Tibial nerve (tissue), 4 donors: ENCODE data around the gene SCN8A. TPM values are rescaled to one million over a fixed set of nuclear protein-coding genes. Genes with fewer than 3 reads are reported as not detected.

ENCODE experiments used
- DNase-seq, 2 donors: peaks; one replicate each; pipeline ENCODE4 v3.0.0-alpha.2; 2019; ENCODE audit warnings: low spot score in 2 of 2
- H3K27ac ChIP-seq, 4 donors: fragments of 200-600 bp; sonication (generic) in 3 of 4; one replicate each; pipeline ENCODE4 v1.5.1; 2017 to 2019; ENCODE audit warnings: mild to moderate bottlenecking in 1 of 4
- H3K27me3 ChIP-seq, 2 donors: fragments of 200-600 bp; sonication (generic) in 1 of 2; one replicate each; pipeline versions ENCODE4 v1.5.1 to v1.6.0; 2017 to 2019
- H3K36me3 ChIP-seq, 3 donors: fragments of 200-600 bp; sonication (generic); one replicate each; pipeline ENCODE4 v1.5.1; 2018 to 2019
- H3K4me1 ChIP-seq, 4 donors: fragments of 200-600 bp; sonication (generic) in 3 of 4; one replicate each; pipeline ENCODE4 v1.5.1; 2017 to 2019
- H3K4me3 ChIP-seq, 4 donors: fragments of 200-600 bp; sonication (generic) in 3 of 4; one replicate each; pipeline ENCODE4 v1.5.1; 2017 to 2019; ENCODE audit warnings: mild to moderate bottlenecking in 1 of 4, moderate library complexity in 1 of 4
- H3K9me3 ChIP-seq, 4 donors: fragments of 200-600 bp; sonication (generic) in 3 of 4; one replicate each; pipeline ENCODE4 v1.5.1; 2017 to 2019
- EP300 ChIP-seq, 2 donors: sonication (generic); formaldehyde crosslinking; IDR thresholded peaks; one replicate each; pipeline ENCODE4 v1.6.1; 2017; ENCODE audit warnings: antibody characterized with exemption in 2 of 2, mild to moderate bottlenecking in 1 of 2
- POLR2A ChIP-seq, 2 donors: fragments of 450-650 bp; IDR thresholded peaks; one replicate each; pipeline ENCODE4 v1.6.1; 2017; ENCODE audit warnings: antibody characterized with exemption in 2 of 2, mild to moderate bottlenecking in 2 of 2, moderate library complexity in 2 of 2
- WGBS, 2 donors: methylation state at CpG; one replicate each; pipeline ENCODE4 v1.1.5; 2018; 5-methylcytosine and 5-hydroxymethylcytosine counted together
- total RNA-seq, 4 donors: library from RNA; depleted of rRNA; stranded (reverse); fragments of >200 nt; gene quantifications; one replicate each; pipeline ENCODE4 v1.1.0, GENCODE V29; 2016
- TF ChIP-seq, protein P1 (sequence below), 5 experiments: fragments of 200-600 bp in 3 of 5; fragments of 450-650 bp in 2 of 5; sonication (generic) in 3 of 5; IDR thresholded peaks; one replicate each; pipeline ENCODE4 v1.5.1; 2016 to 2019; ENCODE audit warnings: antibody characterized with exemption in 5 of 5, mild to moderate bottlenecking in 3 of 5, moderate library complexity in 2 of 5

SCN8A gene
- total RNA-seq, 4 donors from 2014 or later, result 0.21 to 3.3 (median 0.50) TPM

DNA sequence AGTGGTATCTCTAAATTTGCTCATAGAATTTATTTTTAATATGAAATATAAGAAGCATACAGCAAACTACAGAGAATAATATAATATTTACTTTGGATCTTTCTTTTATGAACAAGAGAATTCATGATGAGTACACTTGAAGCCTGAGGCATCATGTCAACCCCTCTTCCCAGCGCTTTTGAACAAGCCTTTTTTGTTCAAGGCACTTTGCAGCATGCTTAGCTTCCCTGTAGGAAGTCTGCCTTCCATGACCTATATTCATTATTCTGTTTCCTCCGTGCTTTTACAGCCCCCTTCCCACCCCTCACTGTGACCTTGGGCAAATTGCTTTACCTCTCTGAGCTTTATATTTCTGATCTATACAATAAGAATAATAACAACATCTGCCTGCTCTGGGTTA is 41.6 kb downstream of the SCN8A start:
- no peaks in the 10 kb centered on the region for H3K36me3 ChIP-seq
- 15 to 24% methylated on average over 2 of the region's 2 CpGs for WGBS, 2 donors
- H3K4me1 ChIP-seq, result no peaks in the 10 kb centered on the region
- no peaks in the 10 kb centered on the region for H3K27me3 ChIP-seq
- TF ChIP-seq EP300 (IDR thresholded peaks at IDR 0.05) (no peak), POLR2A (IDR thresholded peaks at IDR 0.05) (no peak)
- TF ChIP-seq, protein P1, sequence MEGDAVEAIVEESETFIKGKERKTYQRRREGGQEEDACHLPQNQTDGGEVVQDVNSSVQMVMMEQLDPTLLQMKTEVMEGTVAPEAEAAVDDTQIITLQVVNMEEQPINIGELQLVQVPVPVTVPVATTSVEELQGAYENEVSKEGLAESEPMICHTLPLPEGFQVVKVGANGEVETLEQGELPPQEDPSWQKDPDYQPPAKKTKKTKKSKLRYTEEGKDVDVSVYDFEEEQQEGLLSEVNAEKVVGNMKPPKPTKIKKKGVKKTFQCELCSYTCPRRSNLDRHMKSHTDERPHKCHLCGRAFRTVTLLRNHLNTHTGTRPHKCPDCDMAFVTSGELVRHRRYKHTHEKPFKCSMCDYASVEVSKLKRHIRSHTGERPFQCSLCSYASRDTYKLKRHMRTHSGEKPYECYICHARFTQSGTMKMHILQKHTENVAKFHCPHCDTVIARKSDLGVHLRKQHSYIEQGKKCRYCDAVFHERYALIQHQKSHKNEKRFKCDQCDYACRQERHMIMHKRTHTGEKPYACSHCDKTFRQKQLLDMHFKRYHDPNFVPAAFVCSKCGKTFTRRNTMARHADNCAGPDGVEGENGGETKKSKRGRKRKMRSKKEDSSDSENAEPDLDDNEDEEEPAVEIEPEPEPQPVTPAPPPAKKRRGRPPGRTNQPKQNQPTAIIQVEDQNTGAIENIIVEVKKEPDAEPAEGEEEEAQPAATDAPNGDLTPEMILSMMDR (IDR thresholded peaks at IDR 0.05), result no peak
- peaks cover 0 to 14% (median 0%) of the 10 kb centered on the region in 4 donors for H3K9me3 ChIP-seq
- no peak for DNase-seq
- H3K4me3 ChIP-seq, result no peak overlapping the region
- no peak overlapping the region for H3K27ac ChIP-seq

DNA sequence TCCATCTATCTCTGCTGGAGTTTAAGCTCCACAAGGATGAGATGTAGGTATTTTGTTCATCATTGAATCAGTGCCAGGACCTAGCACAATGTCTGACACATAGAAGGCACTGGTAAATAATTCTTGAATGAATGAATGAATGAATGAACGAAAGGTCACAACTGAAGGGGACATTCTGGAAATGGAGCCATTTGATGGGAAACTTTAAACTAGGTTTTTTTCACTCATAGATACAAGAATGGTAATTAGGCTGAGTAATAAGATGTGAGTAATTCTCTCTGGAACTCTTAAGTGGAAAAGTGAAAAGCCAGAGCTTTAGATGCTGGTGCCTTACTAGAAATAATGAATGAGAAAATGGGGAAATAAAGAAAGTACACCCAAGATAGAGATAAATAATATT is 44.3 kb downstream of the SCN8A start:
- Histone ChIP-seq H3K9me3 (peaks cover 0 to 25% (median 0%) of the 10 kb centered on the region in 4 donors), H3K4me1 (no peaks in the 10 kb centered on the region), H3K36me3 (no peaks in the 10 kb centered on the region), H3K27ac (no peak overlapping the region), H3K27me3 (no peaks in the 10 kb centered on the region), H3K4me3 (no peak overlapping the region)
- 90 to 97% methylated on average over 1 of the region's 1 CpG for WGBS, 2 donors
- DNase-seq, result no peak
- TF ChIP-seq EP300 (IDR thresholded peaks at IDR 0.05) (no peak), POLR2A (IDR thresholded peaks at IDR 0.05) (no peak)
- TF ChIP-seq, protein P1 (IDR thresholded peaks at IDR 0.05), result no peak

DNA sequence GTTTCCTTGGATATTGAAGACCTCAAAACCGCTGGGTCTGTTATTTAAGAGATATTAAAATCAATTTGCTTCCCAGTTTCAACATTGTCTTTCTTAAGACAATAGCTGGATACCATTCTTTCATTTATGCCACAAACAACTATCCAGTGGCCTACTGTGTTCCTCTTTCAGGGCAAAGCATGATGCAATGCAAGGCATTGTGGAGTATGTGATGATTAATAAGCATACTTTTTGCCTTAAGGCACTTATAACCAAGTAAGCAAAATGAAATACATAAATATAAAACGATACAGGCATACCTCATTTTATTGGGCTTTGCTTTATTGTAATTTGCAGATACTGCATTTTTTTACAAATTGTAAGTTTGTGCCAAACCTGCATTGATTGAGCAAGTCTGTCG is 45.5 kb downstream of the SCN8A start:
- no peak overlapping the region for H3K27ac ChIP-seq
- WGBS, 2 donors, result 87 to 89% methylated on average over 3 of the region's 3 CpGs
- H3K27me3 ChIP-seq, result no peaks in the 10 kb centered on the region
- H3K9me3 ChIP-seq, result peaks cover 0 to 25% (median 0%) of the 10 kb centered on the region in 4 donors
- no peaks in the 10 kb centered on the region for H3K4me1 ChIP-seq
- H3K4me3 ChIP-seq, result no peak overlapping the region
- TF ChIP-seq EP300 (IDR thresholded peaks at IDR 0.05) (no peak), POLR2A (IDR thresholded peaks at IDR 0.05) (no peak)
- TF ChIP-seq, protein P1 (IDR thresholded peaks at IDR 0.05), result no peak
- DNase-seq, result no peak
- no peaks in the 10 kb centered on the region for H3K36me3 ChIP-seq

DNA sequence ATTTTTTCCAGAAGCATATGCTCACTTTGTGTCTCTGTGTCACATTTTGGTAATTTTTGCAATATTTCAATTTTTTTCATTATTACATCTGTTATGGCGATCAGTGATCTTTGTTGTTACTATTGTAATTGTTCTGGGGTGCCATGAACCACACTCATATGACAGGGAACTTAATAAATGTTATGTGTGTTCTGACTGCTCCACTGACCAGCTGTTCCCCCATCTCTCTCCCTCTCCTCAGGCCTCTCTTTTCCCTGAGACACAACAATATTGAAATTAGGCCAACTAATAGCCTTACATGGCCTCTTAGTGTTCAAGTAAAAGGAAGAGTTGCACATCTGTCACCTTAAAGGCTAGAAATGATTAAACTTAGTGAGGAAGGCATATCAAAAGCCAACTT is 46.0 kb downstream of the SCN8A start:
- TF ChIP-seq, protein P1 (IDR thresholded peaks at IDR 0.05), result no peak
- TF ChIP-seq EP300 (IDR thresholded peaks at IDR 0.05) (no peak), POLR2A (IDR thresholded peaks at IDR 0.05) (no peak)
- Histone ChIP-seq H3K27me3 (no peaks in the 10 kb centered on the region), H3K4me1 (no peaks in the 10 kb centered on the region), H3K27ac (no peak overlapping the region), H3K4me3 (no peak overlapping the region), H3K36me3 (no peaks in the 10 kb centered on the region), H3K9me3 (peaks cover 0 to 25% (median 0%) of the 10 kb centered on the region in 4 donors)
- WGBS, 2 donors, result 83 to 90% methylated on average over 1 of the region's 1 CpG
- no peak for DNase-seq

DNA sequence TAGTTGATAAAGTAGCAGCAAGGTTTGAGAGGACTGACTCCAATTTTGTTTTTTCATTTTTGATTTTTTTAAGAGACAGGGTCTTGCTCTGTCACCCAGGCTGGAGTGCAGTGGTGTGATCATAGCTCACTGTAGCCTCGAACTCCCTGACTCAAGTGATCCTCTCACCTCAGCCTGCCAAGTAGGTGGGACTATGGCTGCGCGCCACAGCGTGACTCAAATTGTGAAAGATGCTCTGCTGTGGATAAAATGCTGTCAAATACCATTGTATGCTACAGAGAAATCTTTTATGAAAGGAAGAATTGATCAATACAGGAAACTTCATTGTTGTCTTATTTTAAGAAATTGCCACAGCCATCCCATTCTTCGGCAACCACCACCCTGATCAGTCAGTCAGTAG is 48.3 kb downstream of the SCN8A start:
- WGBS, 2 donors, result 84 to 86% methylated on average over 5 of the region's 5 CpGs
- Histone ChIP-seq H3K36me3 (no peaks in the 10 kb centered on the region), H3K4me1 (no peaks in the 10 kb centered on the region), H3K4me3 (no peak overlapping the region), H3K9me3 (peaks cover 0 to 25% (median 0%) of the 10 kb centered on the region in 4 donors), H3K27ac (no peak overlapping the region), H3K27me3 (no peaks in the 10 kb centered on the region)
- TF ChIP-seq POLR2A (IDR thresholded peaks at IDR 0.05), result no peak
- no peak for TF ChIP-seq EP300 (IDR thresholded peaks at IDR 0.05)
- TF ChIP-seq, protein P1 (IDR thresholded peaks at IDR 0.05), result no peak
- no peak for DNase-seq
